Nephron progenitor cell (in vitro differentiated cells): ENCODE results near the gene STYK1.
A peak's percentile ranks its signal among the peaks of the same experiment; 100 is the strongest.
"Not testable (repeated sequence)": the region's sequence is repeated elsewhere in the genome, so short reads cannot be mapped to it uniquely, and the experiment has no call there.

ENCODE experiments used
- DNase-seq: peaks from one replicate; pipeline ENCODE4 v3.0.0; 2021
- H3K27ac Mint-ChIP-seq: 2 replicates; pipeline ENCODE4 v1.8.0; 2021; ENCODE audit warnings: mild to moderate bottlenecking, moderate library complexity, mixed read lengths
- H3K27me3 Mint-ChIP-seq: 2 replicates; pipeline ENCODE4 v1.8.0; 2021; ENCODE audit warnings: mild to moderate bottlenecking, low read depth, mixed read lengths; ENCODE audit not compliant: poor library complexity
- H3K36me3 Mint-ChIP-seq: 2 replicates; pipeline ENCODE4 v1.8.0; 2021; ENCODE audit warnings: low read depth, mixed read lengths
- H3K4me1 Mint-ChIP-seq: 2 replicates; pipeline ENCODE4 v1.8.0; 2021; ENCODE audit warnings: mixed read lengths
- H3K4me3 Mint-ChIP-seq: 2 replicates; pipeline ENCODE4 v1.8.0; 2021; ENCODE audit warnings: mild to moderate bottlenecking, moderate library complexity, mixed read lengths
- H3K9me3 Mint-ChIP-seq: 2 replicates; pipeline ENCODE4 v1.8.0; 2021; ENCODE audit warnings: mild to moderate bottlenecking, moderate library complexity, mixed read lengths
- TF ChIP-seq, protein P1 (sequence below): fragments of 200-600 bp; sonication (generic); IDR thresholded peaks from 2 replicates; pipeline ENCODE4 v1.5.0; 2021; ENCODE audit warnings: antibody characterized with exemption

Gene STYK1

DNA sequence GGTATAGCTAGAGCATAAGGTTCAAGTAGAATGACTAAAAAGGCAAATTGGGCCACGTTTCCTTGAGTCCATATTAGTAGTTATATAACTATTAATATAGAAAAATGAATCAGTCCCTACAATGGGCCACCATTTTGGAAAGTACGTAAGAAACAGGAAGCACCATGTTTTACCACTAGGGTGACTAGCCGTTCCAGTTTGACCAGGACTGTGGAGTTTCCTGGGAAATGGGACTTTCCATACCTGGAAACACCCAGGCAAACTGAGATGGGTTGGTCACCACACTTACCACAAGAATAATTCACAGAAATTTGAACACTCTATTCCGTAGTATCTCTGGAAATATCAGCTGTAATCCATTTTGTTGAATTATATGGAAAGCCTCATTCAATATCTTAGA is 58.3 kb downstream of the STYK1 start:
- Mint-ChIP-seq H3K27me3 (peaks cover 26% of the 10 kb centered on the region), H3K36me3 (peaks cover 5% of the 10 kb centered on the region), H3K27ac (no peak overlapping the region), H3K9me3 (no peaks in the 10 kb centered on the region), H3K4me1 (peaks cover 29% of the 10 kb centered on the region), H3K4me3 (no peak overlapping the region)
- TF ChIP-seq, protein P1, sequence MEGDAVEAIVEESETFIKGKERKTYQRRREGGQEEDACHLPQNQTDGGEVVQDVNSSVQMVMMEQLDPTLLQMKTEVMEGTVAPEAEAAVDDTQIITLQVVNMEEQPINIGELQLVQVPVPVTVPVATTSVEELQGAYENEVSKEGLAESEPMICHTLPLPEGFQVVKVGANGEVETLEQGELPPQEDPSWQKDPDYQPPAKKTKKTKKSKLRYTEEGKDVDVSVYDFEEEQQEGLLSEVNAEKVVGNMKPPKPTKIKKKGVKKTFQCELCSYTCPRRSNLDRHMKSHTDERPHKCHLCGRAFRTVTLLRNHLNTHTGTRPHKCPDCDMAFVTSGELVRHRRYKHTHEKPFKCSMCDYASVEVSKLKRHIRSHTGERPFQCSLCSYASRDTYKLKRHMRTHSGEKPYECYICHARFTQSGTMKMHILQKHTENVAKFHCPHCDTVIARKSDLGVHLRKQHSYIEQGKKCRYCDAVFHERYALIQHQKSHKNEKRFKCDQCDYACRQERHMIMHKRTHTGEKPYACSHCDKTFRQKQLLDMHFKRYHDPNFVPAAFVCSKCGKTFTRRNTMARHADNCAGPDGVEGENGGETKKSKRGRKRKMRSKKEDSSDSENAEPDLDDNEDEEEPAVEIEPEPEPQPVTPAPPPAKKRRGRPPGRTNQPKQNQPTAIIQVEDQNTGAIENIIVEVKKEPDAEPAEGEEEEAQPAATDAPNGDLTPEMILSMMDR, result no peak
- DNase-seq, result no peak

DNA sequence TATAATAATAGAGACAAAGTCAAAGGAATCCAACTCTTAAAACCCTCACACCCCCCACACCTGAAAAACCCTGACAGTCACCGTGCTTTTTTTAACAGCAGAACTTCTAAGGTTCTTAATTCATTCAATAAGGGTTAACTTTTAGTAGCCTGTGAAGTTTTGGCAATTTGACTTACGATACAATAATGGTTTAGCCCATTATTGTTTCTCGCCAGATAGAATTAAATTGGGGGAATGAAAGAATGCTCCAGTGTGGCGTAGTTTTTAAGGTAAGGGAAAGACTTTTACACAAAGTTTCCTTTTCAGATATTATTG is 59.8 kb downstream of the STYK1 start:
- peak overlapping the region; percentile 84 for H3K27ac Mint-ChIP-seq
- peak overlapping the region; percentile 100 for H3K4me3 Mint-ChIP-seq
- H3K4me1 Mint-ChIP-seq, result peaks cover 35% of the 10 kb centered on the region
- DNase-seq, result no peak
- H3K36me3 Mint-ChIP-seq, result peaks cover 17% of the 10 kb centered on the region
- peaks cover 12% of the 10 kb centered on the region for H3K27me3 Mint-ChIP-seq
- H3K9me3 Mint-ChIP-seq, result no peaks in the 10 kb centered on the region
- TF ChIP-seq, protein P1, result no peak

DNA sequence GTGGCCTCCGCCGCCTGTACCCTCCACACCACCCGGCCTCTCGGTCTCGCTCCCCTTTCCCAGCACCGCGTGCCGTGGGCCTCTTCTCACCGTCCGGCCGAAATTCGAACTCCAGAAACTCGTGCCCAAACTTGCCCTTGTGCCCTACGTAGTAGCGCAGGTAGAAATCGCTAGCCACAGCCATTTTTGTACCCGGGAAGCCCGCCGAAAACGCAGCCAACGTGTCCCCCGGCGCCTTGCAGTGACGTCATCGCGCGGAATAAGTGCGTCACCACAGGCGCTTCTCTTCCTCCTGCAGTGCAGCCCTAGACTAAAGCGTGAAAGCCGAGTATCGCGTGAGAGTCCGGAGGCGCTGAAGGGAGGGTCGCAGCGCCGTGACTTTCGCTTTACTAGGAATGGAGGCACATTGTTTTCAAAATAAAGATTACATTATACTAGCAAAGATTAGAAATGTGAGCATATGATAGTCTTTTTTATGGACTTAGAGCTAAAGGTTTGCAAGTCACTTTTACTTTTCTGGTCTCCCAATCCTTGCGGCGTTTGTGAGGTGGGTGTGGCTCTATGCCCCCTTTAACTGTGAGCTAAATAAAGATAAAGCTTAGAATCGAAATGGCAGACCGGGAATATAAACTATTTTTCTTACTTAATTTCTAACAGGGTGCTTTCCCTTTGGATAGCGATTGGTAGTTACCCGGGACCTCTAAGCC is 60.4 kb downstream of the STYK1 start, which contains the start of gene MAGOHB:
Gene MAGOHB (minus strand): TSS at position 261 of the 707 bp plus-strand sequence. CDS start 77 bp downstream, at position 184.
- TF ChIP-seq, protein P1, result no peak
- no peaks in the 10 kb centered on the region for H3K9me3 Mint-ChIP-seq
- H3K27ac Mint-ChIP-seq, result peak within 1 kb of the TSS; percentile 100
- peaks cover 10% of the 10 kb centered on the region for H3K27me3 Mint-ChIP-seq
- DNase-seq, result peak; percentile 100
- H3K4me1 Mint-ChIP-seq, result peaks cover 35% of the 10 kb centered on the region
- peaks cover 22% of the 10 kb centered on the region for H3K36me3 Mint-ChIP-seq
- peak within 1 kb of the TSS; percentile 100 for H3K4me3 Mint-ChIP-seq

DNA sequence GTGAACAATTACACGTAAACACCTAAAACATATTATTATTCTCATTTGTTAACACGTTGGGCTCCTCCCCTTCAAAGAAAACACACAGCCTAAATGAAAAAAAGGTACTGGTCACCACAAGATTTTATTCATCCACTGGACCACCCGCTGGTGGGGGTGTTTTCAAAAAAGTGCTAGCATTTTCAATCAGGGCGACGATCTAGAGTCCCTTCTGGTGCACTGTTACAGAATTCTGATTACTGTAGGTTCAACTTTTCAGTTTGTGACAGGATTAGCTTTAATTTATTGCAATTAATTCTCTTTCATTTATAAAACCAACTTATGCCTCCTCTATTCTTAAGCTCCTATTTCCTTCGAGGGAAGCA is 60.9 kb downstream of the STYK1 start:
- no peak for DNase-seq
- no peaks in the 10 kb centered on the region for H3K9me3 Mint-ChIP-seq
- TF ChIP-seq, protein P1, result no peak
- H3K27ac Mint-ChIP-seq, result peak overlapping the region; percentile 100
- peak overlapping the region; percentile 100 for H3K4me3 Mint-ChIP-seq
- H3K27me3 Mint-ChIP-seq, result peaks cover 5% of the 10 kb centered on the region
- peaks cover 27% of the 10 kb centered on the region for H3K36me3 Mint-ChIP-seq
- H3K4me1 Mint-ChIP-seq, result peaks cover 35% of the 10 kb centered on the region

DNA sequence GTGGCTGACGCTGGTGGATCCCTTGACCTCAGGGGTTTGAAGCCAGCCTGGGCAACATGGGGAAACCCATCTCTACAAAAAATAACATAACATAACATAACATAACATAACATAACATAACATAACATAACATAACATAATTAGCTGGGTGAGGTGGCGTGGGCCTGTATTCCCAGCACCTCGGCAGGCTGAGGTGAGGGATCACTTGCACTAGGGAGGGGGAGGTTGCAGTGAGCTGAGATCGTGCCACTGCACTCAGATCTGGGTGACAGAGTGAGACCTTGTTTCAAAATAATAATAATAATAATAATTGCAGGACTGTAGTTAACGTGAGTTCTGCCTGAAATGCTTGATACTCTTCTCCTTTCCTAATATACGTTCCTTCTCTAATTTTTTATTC is 61.7 kb downstream of the STYK1 start:
- peak overlapping the region; percentile 100 for H3K4me3 Mint-ChIP-seq
- TF ChIP-seq, protein P1, result no peak
- no peak overlapping the region for H3K27ac Mint-ChIP-seq
- H3K4me1 Mint-ChIP-seq, result peaks cover 35% of the 10 kb centered on the region
- no peaks in the 10 kb centered on the region for H3K27me3 Mint-ChIP-seq
- H3K36me3 Mint-ChIP-seq, result peaks cover 30% of the 10 kb centered on the region
- no peak for DNase-seq
- no peaks in the 10 kb centered on the region for H3K9me3 Mint-ChIP-seq

DNA sequence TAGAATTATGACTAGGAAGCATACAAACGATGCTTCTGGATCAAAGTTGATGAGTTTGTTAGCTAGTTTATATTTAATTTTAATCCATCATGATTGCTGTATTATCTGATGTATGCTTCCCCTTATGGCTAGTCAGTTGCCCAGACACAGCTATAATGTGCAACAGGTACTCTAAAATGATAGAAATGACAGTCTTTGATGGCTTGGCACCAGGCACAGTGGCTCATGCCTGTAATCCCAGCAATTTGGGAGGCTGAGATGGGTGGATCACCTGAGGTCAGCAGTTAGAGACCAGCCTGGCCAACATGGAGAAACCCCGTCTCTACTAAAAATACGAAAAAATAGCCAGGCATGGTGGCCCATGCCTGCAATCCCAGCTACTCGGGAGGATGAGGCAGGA is 62.6 kb downstream of the STYK1 start:
- not testable (repeated sequence) for H3K9me3 Mint-ChIP-seq, H3K27me3 Mint-ChIP-seq, H3K27ac Mint-ChIP-seq, DNase-seq
- Mint-ChIP-seq H3K4me3 (peak overlapping the region; percentile 100), H3K36me3 (peaks cover 37% of the 10 kb centered on the region), H3K4me1 (peaks cover 35% of the 10 kb centered on the region)
